Breast epithelium (tissue), 4 donors: Measurements from ENCODE around the gene PRSS8. TPM values are rescaled to one million over a fixed set of nuclear protein-coding genes. Genes with fewer than 3 reads are reported as not detected.

Source experiments
- DNase-seq, 2 donors: peaks; one replicate each; pipeline ENCODE4 v3.0.0-alpha.2; 2019; ENCODE audit warnings: low spot score in 2 of 2
- H3K27ac ChIP-seq, 2 donors: fragments of 200-600 bp; sonication (generic) in 1 of 2; one replicate each; pipeline ENCODE4 v1.5.1; 2016 to 2019; ENCODE audit warnings: mild to moderate bottlenecking in 1 of 2
- H3K27me3 ChIP-seq, 2 donors: fragments of 200-600 bp; sonication (generic) in 1 of 2; one replicate each; pipeline versions ENCODE4 v1.5.1 to v1.6.0; 2017 to 2019; ENCODE audit warnings: control low read depth in 1 of 2, mild to moderate bottlenecking in 1 of 2
- H3K36me3 ChIP-seq: fragments of 200-600 bp; one replicate; pipeline ENCODE4 v1.5.1; 2019
- H3K4me1 ChIP-seq, 2 donors: fragments of 200-600 bp; sonication (generic); one replicate each; pipeline ENCODE4 v1.5.1; 2016 to 2019; ENCODE audit warnings: control low read depth in 1 of 2
- H3K4me3 ChIP-seq, 3 donors: fragments of 200-600 bp; sonication (generic); 1 replicate in 2 of 3; 2 replicates in 1 of 3; pipeline ENCODE4 v1.5.1; 2016 to 2019; ENCODE audit warnings: mild to moderate bottlenecking in 3 of 3, moderate library complexity in 2 of 3
- H3K9me3 ChIP-seq, 2 donors: fragments of 200-600 bp; sonication (generic) in 1 of 2; one replicate each; pipeline ENCODE4 v1.5.1; 2016 to 2019; ENCODE audit warnings: control low read depth in 1 of 2
- POLR2A ChIP-seq: fragments of 450-650 bp; IDR thresholded peaks from one replicate; pipeline ENCODE4 v1.6.1; 2016; ENCODE audit warnings: antibody characterized with exemption, mild to moderate bottlenecking, moderate library complexity
- POLR2AphosphoS5 ChIP-seq, 3 donors: sonication (generic); formaldehyde crosslinking; IDR thresholded peaks; one replicate each; pipeline ENCODE4 v1.6.1; 2017; ENCODE audit warnings: antibody characterized with exemption in 3 of 3
- intact Hi-C: fragments of 100-400 bp; cut with DNase I; formaldehyde crosslinking; loops from one replicate; pipeline ENCODE4 v1.15.1; 2023; ENCODE audit warnings: low total_unique reads
- total RNA-seq, 3 donors: library from RNA; depleted of rRNA; stranded (reverse); fragments of >200 nt; gene quantifications; one replicate each; pipeline ENCODE4 v1.1.0, GENCODE V29; 2016
- TF ChIP-seq, protein P1 (sequence below), 3 donors: fragments of 450-650 bp; IDR thresholded peaks; one replicate each; pipeline ENCODE4 v1.5.1; 2016 to 2017; ENCODE audit warnings: antibody characterized with exemption in 3 of 3, mild to moderate bottlenecking in 3 of 3, moderate library complexity in 3 of 3

The PRSS8 gene
- total RNA-seq, 3 donors from 2014 or later, result 23.6 to 54.4 TPM; not detected in 1

DNA sequence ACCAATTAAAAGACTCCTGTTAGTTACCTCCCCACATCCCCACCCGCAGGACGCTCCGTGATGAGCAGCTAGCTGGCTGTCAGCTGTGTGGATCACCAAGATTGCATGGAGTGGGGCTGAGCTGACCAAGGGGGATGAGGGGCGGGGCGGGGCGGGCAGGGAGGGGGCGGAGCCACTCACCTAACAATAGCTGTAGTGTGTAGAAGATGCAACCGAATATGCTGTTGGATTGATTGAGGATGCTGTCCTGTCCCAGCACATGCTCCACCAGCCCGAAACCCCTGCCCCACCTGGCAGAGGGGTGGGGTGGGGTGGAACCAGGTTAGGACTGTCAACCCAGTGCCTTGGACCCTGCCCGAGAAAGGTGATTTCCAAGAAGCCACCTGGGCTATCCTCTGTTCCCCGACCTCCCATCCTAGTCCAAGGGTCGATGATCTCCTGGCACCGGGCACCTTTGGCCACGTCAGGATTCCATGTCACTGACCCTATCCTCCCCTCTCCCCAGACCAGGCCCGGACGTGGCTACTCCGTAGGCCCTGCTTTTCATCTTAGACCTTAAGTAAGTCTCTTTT is 42.3 kb downstream of the PRSS8 start:
- Histone ChIP-seq H3K27me3 (no peaks in the 10 kb centered on the region), H3K4me1 (peaks cover 0 to 5% of the 10 kb centered on the region in 2 donors), H3K9me3 (no peaks in the 10 kb centered on the region), H3K27ac (no peak overlapping the region), H3K36me3 (no peaks in the 10 kb centered on the region), H3K4me3 (peak overlapping the region; percentile 80 to 89 (median 83))
- intact Hi-C loops, result no loop called here
- TF ChIP-seq, protein P1, sequence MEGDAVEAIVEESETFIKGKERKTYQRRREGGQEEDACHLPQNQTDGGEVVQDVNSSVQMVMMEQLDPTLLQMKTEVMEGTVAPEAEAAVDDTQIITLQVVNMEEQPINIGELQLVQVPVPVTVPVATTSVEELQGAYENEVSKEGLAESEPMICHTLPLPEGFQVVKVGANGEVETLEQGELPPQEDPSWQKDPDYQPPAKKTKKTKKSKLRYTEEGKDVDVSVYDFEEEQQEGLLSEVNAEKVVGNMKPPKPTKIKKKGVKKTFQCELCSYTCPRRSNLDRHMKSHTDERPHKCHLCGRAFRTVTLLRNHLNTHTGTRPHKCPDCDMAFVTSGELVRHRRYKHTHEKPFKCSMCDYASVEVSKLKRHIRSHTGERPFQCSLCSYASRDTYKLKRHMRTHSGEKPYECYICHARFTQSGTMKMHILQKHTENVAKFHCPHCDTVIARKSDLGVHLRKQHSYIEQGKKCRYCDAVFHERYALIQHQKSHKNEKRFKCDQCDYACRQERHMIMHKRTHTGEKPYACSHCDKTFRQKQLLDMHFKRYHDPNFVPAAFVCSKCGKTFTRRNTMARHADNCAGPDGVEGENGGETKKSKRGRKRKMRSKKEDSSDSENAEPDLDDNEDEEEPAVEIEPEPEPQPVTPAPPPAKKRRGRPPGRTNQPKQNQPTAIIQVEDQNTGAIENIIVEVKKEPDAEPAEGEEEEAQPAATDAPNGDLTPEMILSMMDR (IDR thresholded peaks at IDR 0.05), result no peak
- no peak for TF ChIP-seq POLR2AphosphoS5 (IDR thresholded peaks at IDR 0.05)
- no peak for TF ChIP-seq POLR2A
- DNase-seq, result no peak

DNA sequence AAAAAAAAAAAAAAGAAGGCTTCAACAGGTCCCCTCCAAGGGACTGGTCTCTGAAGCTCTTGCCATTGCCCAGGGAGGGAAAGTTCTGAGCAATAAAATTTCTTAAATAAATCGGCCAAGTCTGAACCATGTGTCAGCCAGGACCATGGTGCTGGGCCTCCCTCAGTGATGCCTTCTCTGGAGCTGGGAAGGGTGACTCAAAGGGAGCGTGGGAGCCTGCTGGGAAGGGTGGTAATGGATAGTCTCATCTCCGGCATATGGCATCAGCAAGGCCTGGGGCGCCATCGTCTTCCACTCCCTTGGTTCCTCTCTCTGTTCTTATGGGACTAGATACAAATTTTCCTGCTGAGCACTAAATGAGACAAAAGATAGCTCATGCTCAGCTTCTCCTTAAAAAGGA is 43.2 kb downstream of the PRSS8 start:
- H3K9me3 ChIP-seq, result no peaks in the 10 kb centered on the region
- H3K4me1 ChIP-seq, result peaks cover 0 to 5% of the 10 kb centered on the region in 2 donors
- TF ChIP-seq, protein P1 (IDR thresholded peaks at IDR 0.05), result no peak
- TF ChIP-seq POLR2A (no peak), POLR2AphosphoS5 (IDR thresholded peaks at IDR 0.05) (no peak)
- intact Hi-C loops, result no loop called here
- no peaks in the 10 kb centered on the region for H3K27me3 ChIP-seq
- H3K36me3 ChIP-seq, result no peaks in the 10 kb centered on the region
- DNase-seq, result no peak
- no peak overlapping the region for H3K27ac ChIP-seq
- no peak overlapping the region for H3K4me3 ChIP-seq

DNA sequence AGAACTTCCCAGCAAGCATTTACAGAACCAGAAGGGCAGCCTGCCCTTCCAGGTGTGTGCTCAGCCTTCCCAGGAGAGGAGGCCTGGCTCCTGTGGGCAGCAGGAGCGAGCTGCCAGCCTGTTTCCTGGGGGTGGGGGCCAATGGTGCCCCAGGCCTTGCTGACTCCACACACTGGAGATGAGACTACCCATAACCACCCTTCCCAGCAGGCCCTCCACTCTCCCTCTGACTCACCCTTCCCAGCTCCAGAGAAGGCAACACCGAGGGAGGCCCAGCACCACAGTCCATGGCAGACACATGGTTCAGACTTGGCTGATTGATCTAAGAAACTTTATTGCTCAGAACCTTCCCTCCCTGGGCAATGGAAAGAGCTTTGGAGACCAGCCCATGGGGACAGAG is 45.0 kb downstream of the PRSS8 start:
- H3K27ac ChIP-seq, result no peak overlapping the region
- TF ChIP-seq, protein P1 (IDR thresholded peaks at IDR 0.05), result no peak
- no peak for TF ChIP-seq POLR2A
- no peak for TF ChIP-seq POLR2AphosphoS5 (IDR thresholded peaks at IDR 0.05)
- H3K27me3 ChIP-seq, result no peaks in the 10 kb centered on the region
- no peaks in the 10 kb centered on the region for H3K36me3 ChIP-seq
- no peak overlapping the region for H3K4me3 ChIP-seq
- intact Hi-C loops, result no loop called here
- no peak for DNase-seq
- peaks cover 0 to 5% of the 10 kb centered on the region in 2 donors for H3K4me1 ChIP-seq
- H3K9me3 ChIP-seq, result no peaks in the 10 kb centered on the region

DNA sequence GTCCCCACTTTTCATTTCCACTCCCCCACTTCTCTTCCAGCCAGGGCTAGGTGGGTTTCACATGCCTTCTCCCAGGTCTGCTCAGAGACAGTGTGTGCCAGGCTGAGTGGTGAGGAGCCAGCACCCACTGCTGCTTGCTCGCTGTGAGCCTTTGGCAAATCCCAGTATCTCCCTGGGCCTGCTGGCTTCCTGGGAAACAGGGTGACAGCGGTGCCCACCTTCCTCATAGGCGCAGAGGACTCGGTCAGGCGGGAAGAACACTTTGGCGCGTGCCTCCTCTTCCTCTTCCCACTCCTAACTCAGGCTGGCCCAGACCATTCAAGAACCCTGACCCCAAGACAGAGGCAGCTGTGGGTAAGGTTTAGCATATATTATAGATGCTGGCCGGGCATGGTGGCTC is 46.3 kb downstream of the PRSS8 start:
- peaks cover 0 to 5% of the 10 kb centered on the region in 2 donors for H3K4me1 ChIP-seq
- TF ChIP-seq POLR2AphosphoS5 (IDR thresholded peaks at IDR 0.05), result no peak
- no peak overlapping the region for H3K27ac ChIP-seq
- no peaks in the 10 kb centered on the region for H3K36me3 ChIP-seq
- H3K27me3 ChIP-seq, result no peaks in the 10 kb centered on the region
- no peak overlapping the region for H3K4me3 ChIP-seq
- DNase-seq, result no peak
- no peaks in the 10 kb centered on the region for H3K9me3 ChIP-seq
- intact Hi-C loops, result no loop called here

DNA sequence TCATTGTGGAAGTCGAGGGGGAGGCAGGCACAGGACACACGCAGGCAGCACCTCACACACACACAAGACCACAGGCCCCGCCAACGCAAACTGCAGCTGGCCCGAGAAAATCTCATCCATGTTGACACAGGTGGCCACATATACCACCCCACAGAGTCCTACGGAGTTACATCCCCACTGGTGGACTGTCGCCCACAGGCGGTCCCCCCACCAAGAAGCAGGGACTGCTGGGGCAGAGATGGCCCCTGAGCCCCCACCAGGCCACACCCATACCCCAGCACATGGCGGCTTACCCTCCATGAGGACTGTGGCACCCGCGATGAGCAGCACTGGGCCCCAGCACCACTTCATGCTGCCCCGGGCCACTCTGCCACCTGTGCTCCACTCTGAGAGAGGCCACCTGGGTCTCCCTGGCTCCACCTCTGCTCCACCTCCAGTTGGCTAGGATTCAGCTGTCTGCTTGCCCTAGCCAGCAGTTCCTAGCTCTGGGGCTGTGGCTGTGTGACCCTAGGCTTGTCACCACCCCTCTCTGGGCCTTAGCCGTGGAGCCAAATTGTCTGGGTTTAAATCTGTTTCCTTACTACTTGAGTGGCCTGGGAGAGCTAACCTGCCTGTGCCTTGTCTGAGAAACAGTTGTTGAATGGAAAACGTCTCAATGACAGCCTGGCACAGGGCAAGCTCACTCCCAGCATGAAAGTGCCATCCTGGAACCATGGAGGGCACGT is 46.9 kb downstream of the PRSS8 start, which contains the start of gene PRSS53:
Gene PRSS53 (minus strand): TSS at position 485 of the 725 bp plus-strand sequence. CDS start 134 bp downstream, at position 351.
- no peak for DNase-seq
- H3K4me3 ChIP-seq, result no peak within 1 kb of the TSS
- no peaks in the 10 kb centered on the region for H3K36me3 ChIP-seq
- no peaks in the 10 kb centered on the region for H3K27me3 ChIP-seq
- no peak within 1 kb of the TSS for H3K27ac ChIP-seq
- H3K4me1 ChIP-seq, result peaks cover 0 to 5% of the 10 kb centered on the region in 2 donors
- TF ChIP-seq, protein P1 (IDR thresholded peaks at IDR 0.05), result no peak
- TF ChIP-seq POLR2A (no peak), POLR2AphosphoS5 (IDR thresholded peaks at IDR 0.05) (no peak)
- intact Hi-C loops, result no loop called here
- no peaks in the 10 kb centered on the region for H3K9me3 ChIP-seq
